BLaER1 treated with 17β-estradiol and CSF1 and Interleukin-3, amounts not matched to agents 10 nM and 100 nM (cell line): ENCODE measurements around the gene DAZ4.
"Not testable (repeated sequence)": the region's sequence is repeated elsewhere in the genome, so short reads cannot be mapped to it uniquely, and the experiment has no call there.

ENCODE experiments used
- H3K27ac ChIP-seq, 11 experiments: shearing (Covaris generic); formaldehyde crosslinking; 2 replicates each; pipeline ENCODE4 v1.8.1; 2022
- H3K27me3 ChIP-seq, 11 experiments: shearing (Covaris generic); formaldehyde crosslinking; 2 replicates each; pipeline ENCODE4 v1.8.1; 2022
- H3K36me3 ChIP-seq, 11 experiments: shearing (Covaris generic); formaldehyde crosslinking; 2 replicates each; pipeline ENCODE4 v1.8.1; 2022
- H3K4me1 ChIP-seq, 10 experiments: shearing (Covaris generic); formaldehyde crosslinking; 2 replicates each; pipeline ENCODE4 v1.8.1; 2022
- H3K4me2 ChIP-seq, 11 experiments: shearing (Covaris generic); formaldehyde crosslinking; 2 replicates each; pipeline ENCODE4 v1.8.1; 2022
- H3K4me3 ChIP-seq, 10 experiments: shearing (Covaris generic); formaldehyde crosslinking; 2 replicates each; pipeline ENCODE4 v1.8.1; 2022
- H3K9ac ChIP-seq, 11 experiments: shearing (Covaris generic); formaldehyde crosslinking; 2 replicates each; pipeline ENCODE4 v1.8.1; 2022
- H3K9me3 ChIP-seq, 11 experiments: shearing (Covaris generic); formaldehyde crosslinking; replicated peaks in 1 of 11; 2 replicates each; pipeline ENCODE4 v1.8.1; 2022
- H4K20me1 ChIP-seq, 11 experiments: shearing (Covaris generic); formaldehyde crosslinking; 2 replicates each; pipeline ENCODE4 v1.8.1; 2022

Gene DAZ4, protein sequence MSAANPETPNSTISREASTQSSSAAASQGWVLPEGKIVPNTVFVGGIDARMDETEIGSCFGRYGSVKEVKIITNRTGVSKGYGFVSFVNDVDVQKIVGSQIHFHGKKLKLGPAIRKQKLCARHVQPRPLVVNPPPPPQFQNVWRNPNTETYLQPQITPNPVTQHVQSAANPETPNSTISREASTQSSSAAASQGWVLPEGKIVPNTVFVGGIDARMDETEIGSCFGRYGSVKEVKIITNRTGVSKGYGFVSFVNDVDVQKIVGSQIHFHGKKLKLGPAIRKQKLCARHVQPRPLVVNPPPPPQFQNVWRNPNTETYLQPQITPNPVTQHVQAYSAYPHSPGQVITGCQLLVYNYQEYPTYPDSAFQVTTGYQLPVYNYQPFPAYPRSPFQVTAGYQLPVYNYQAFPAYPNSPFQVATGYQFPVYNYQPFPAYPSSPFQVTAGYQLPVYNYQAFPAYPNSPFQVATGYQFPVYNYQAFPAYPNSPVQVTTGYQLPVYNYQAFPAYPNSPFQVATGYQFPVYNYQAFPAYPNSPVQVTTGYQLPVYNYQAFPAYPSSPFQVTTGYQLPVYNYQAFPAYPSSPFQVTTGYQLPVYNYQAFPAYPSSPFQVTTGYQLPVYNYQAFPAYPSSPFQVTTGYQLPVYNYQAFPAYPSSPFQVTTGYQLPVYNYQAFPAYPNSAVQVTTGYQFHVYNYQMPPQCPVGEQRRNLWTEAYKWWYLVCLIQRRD

DNA sequence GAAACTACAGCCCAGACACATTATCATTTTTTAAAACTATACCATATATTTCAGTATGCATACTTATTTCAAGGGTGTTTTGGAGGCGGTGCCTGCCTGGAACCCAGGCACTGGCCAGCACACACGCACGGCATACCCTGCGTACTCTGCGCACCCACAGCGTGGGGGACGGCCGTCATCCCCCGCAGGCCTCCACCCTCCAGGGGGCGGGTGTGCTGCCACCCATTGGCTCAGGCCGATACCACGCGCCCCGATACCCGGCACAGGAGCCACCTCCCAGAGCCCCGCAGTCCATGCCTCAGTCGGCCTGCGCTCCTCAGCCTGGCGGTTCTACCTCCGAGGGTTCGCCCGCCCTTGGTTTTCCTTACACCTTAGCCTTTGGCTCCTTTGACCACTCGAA is at the start of gene DAZ4:
Gene DAZ4, plus strand, starts transcription at position 301 of the 400 bp plus-strand sequence. CDS start 208 bp downstream, outside the sequence.
- H3K36me3 ChIP-seq, H3K9ac ChIP-seq, H3K27me3 ChIP-seq, H4K20me1 ChIP-seq, H3K9me3 ChIP-seq, H3K27ac ChIP-seq, H3K4me2 ChIP-seq, H3K4me3 ChIP-seq, H3K4me1 ChIP-seq: not testable (repeated sequence)

DNA sequence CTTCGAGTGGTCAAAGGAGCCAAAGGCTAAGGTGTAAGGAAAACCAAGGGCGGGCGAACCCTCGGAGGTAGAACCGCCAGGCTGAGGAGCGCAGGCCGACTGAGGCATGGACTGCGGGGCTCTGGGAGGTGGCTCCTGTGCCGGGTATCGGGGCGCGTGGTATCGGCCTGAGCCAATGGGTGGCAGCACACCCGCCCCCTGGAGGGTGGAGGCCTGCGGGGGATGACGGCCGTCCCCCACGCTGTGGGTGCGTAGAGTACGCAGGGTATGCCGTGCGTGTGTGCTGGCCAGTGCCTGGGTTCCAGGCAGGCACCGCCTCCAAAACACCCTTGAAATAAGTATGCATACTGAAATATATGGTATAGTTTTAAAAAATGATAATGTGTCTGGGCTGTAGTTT is 20.4 kb upstream of the DAZ4 start, which contains the start of gene DAZ3:
Gene DAZ3, minus strand, starts transcription at position 101 of the 400 bp plus-strand sequence. CDS start 208 bp downstream, outside the sequence.
- not testable (repeated sequence) for H3K27ac ChIP-seq, H3K4me3 ChIP-seq, H3K4me1 ChIP-seq, H3K27me3 ChIP-seq, H3K4me2 ChIP-seq, H3K9me3 ChIP-seq, H3K36me3 ChIP-seq, H4K20me1 ChIP-seq, H3K9ac ChIP-seq

- H3K4me2 ChIP-seq, H4K20me1 ChIP-seq, H3K4me1 ChIP-seq, H3K9me3 ChIP-seq, H3K27ac ChIP-seq, H3K9ac ChIP-seq, H3K36me3 ChIP-seq, H3K4me3 ChIP-seq, H3K27me3 ChIP-seq: not testable (repeated sequence)
Measured at GRCh38 chrY:24821836-24822235, 11.9 kb upstream of the DAZ4 start.

DNA sequence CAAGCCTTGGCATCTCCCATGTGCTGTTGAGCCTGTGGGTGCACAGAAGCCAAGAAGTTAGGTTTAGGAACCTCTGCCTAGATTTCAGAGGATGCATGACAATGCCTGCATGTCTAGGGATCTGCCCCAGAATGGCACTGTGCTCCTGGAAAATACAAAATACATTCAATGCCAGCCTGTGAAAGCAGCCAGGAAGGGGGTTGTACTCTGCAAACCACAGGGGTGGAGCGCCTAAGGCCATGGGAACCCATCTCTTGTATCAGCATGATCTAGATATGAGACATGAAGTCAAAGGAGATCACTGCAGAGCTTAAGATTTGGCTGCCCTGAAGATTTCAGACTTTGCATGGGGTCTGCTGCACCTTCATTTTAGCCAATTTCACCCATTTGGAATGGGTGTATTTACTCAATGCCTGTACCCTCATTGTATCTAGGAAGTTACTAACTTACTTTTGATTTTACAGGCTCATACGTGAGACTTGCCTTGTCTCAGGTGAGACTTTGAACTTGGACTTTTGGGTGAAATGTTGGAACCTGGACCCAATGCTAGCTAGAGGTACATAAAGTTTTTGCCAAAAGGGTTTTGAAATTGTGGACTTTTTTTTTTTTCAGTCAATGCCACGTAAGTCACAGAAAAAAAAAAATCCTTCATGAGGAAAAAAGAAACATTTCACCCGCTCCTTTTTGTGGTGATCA is 9.4 kb upstream of the DAZ4 start:
- not testable (repeated sequence) for H4K20me1 ChIP-seq, H3K4me1 ChIP-seq, H3K4me2 ChIP-seq, H3K9ac ChIP-seq, H3K27ac ChIP-seq, H3K4me3 ChIP-seq, H3K9me3 ChIP-seq, H3K36me3 ChIP-seq, H3K27me3 ChIP-seq

DNA sequence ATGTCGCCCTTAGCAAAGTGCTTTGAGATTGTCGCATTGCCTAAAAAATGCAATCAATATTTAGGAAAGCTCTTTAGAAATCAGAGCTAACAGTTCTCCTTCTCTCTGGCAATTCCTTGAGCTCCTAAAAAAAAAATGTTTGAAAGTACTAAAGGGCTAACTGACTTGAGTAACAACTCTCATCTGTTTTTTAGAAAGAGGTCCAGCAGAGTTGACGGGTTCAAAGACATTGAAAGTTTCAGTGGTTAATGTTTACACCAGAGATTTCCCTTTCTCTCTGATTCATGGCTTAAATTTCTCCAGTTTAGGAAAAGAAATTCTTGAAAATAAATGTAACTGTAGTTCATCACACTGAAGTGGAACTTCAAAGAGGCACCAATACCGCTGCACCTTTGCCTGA is 8.7 kb upstream of the DAZ4 start:
- not testable (repeated sequence) for H3K9me3 ChIP-seq, H3K4me1 ChIP-seq, H3K4me2 ChIP-seq, H3K27me3 ChIP-seq, H4K20me1 ChIP-seq, H3K36me3 ChIP-seq, H3K4me3 ChIP-seq, H3K9ac ChIP-seq, H3K27ac ChIP-seq
